Epithelial cell of proximal tubule (primary cell): ENCODE measurements around the gene KRTAP1-5. TPM values are rescaled to one million over a fixed set of nuclear protein-coding genes. Genes with fewer than 3 reads are reported as not detected.
"Not testable (repeated sequence)": the region's sequence is repeated elsewhere in the genome, so short reads cannot be mapped to it uniquely, and the experiment has no call there.

Source experiments
- DNase-seq: peaks from one replicate; pipeline ENCODE4 v3.0.0-alpha.2; 2011; ENCODE audit warnings: low read depth
- H3K4me3 ChIP-seq: 2 replicates; pipeline ENCODE4 v1.5.1; 2011; ENCODE audit warnings: low read depth, mild to moderate bottlenecking, low read length
- total RNA-seq: library from RNA; depleted of rRNA; stranded (reverse); fragments of >200 nt; gene quantifications from 2 replicates; pipeline ENCODE4 v1.2.3, GENCODE V29; 2015
- TF ChIP-seq, protein P1 (sequence below): conservative IDR thresholded peaks from 2 replicates; pipeline ENCODE4 v1.5.1; 2012; ENCODE audit warnings: low read depth, mild to moderate bottlenecking, low read length

KRTAP1-5 gene
- total RNA-seq, 1 donor from 2014 or later: not detected

DNA sequence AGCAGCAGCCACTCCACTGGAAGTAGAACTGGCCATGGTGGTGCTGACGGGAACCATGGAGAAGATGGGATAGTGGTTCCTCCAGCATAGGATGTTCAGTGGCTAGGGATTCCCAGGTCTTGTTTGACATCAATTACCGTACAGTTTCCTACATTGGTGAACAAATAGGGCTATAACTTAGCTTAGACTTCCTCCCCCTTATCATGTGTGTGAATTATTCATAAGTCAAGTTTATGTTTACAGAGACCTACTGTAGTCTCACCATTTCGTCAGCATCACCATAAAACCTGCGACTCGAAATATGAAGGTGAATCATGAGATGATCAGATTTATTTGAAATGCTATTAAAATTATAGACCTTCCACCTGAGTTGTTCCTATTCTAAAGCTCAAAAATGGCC is 31.7 kb upstream of the KRTAP1-5 start:
- TF ChIP-seq, protein P1, sequence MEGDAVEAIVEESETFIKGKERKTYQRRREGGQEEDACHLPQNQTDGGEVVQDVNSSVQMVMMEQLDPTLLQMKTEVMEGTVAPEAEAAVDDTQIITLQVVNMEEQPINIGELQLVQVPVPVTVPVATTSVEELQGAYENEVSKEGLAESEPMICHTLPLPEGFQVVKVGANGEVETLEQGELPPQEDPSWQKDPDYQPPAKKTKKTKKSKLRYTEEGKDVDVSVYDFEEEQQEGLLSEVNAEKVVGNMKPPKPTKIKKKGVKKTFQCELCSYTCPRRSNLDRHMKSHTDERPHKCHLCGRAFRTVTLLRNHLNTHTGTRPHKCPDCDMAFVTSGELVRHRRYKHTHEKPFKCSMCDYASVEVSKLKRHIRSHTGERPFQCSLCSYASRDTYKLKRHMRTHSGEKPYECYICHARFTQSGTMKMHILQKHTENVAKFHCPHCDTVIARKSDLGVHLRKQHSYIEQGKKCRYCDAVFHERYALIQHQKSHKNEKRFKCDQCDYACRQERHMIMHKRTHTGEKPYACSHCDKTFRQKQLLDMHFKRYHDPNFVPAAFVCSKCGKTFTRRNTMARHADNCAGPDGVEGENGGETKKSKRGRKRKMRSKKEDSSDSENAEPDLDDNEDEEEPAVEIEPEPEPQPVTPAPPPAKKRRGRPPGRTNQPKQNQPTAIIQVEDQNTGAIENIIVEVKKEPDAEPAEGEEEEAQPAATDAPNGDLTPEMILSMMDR: no peak
- no peak overlapping the region for H3K4me3 ChIP-seq
- DNase-seq: no peak

DNA sequence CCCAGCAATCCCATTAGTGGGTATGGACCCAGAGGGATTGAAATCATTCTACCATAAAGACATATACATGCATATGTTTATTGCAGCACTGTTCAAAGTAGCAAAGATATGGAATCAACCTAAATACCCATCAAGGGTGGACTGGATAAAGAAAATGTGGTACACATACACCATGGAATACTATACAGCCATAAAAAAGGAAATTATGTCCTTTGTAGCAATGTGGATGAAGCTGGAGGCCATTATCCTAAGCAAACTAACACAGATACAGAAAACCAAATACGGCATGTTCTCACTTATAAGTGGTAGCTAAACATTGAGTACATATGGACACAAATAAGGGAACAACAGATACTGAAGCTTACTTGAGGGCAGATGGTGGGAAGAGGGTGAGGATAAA is 30.5 kb upstream of the KRTAP1-5 start:
- TF ChIP-seq, protein P1: no peak
- no peak overlapping the region for H3K4me3 ChIP-seq
- no peak for DNase-seq

DNA sequence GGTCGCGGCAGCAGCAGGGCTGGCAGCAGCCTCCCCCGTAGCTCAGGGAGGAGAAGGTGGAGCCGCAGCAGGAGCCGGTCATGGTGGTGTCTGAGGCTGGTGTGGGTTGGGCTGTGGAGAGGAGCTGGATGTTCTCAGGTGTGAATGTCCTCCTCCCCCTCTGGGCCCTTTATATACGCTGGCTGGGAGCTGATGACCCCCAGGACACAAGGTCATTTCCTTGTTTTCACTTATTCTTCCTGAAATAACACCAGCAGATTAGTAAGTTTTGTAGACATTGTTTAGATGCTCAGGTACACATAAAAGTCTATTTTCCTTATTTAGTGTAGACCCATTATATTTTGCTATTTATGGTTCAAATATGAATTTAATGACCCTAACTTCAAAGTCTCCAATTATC is 28.1 kb upstream of the KRTAP1-5 start, which contains the start of gene KRTAP2-2:
Gene KRTAP2-2, minus strand, starts transcription at position 101 of the 400 bp plus-strand sequence. Its CDS starts 19 bp downstream, at position 82.
- DNase-seq, H3K4me3 ChIP-seq: not testable (repeated sequence)

DNA sequence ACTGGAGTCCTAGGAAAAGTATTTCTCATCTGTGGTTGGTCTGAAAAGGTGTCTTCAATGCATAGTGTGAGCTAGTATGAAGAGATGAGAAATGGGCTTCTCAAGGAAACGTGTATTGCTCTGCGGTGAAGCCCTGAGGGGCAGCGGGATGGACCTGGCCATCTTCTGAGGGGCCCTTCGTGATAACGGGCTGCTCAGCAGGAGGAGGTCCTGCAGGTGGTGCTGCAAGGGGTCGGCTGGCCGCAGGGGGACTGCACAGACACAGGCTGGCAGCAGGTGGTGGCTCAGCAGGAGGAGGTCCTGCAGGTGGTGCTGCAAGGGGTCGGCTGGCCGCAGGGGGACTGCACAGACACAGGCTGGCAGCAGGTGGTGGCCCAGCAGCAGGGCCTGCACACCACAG is 27.5 kb upstream of the KRTAP1-5 start:
- DNase-seq, H3K4me3 ChIP-seq: not testable (repeated sequence)

DNA sequence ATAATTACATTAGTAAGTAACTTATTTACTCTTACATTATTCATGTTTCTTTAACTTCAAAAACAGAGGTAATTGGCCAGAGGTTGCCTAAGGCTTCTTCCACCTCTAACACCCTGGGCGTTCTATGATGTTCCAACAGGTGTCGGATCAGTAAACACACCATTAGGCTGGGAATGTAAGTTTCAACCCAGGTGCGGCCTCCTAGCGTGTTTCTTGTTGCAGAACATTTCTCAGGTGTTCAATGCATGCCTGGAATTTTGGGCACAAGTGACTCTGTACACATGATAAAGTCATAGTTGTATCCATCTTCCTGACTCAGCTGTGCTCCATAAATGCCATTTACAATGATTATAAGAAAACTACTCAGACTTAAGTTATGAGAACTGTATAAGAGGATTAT is 27.0 kb upstream of the KRTAP1-5 start:
- TF ChIP-seq, protein P1: no peak
- no peak for DNase-seq
- no peak overlapping the region for H3K4me3 ChIP-seq

DNA sequence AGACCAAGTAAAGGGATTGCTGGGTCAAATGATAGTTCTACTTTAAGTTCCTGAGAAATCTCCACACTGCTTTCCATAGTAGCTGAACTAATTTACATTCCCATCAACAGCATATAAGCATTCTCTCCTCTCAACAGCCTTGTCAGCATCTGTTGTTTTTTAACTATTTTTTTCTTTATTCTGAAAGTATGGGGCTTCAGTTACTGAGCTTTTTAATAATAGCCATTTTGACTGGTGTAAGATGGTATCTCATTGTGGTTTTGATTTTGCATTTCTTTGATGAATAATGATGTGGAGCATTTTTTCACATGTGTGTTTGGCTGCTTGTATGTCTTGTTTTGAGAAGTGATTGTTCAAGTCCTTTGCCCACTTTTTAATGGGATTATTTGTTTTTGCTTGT is 25.6 kb upstream of the KRTAP1-5 start:
- TF ChIP-seq, protein P1: no peak
- DNase-seq: no peak
- no peak overlapping the region for H3K4me3 ChIP-seq

DNA sequence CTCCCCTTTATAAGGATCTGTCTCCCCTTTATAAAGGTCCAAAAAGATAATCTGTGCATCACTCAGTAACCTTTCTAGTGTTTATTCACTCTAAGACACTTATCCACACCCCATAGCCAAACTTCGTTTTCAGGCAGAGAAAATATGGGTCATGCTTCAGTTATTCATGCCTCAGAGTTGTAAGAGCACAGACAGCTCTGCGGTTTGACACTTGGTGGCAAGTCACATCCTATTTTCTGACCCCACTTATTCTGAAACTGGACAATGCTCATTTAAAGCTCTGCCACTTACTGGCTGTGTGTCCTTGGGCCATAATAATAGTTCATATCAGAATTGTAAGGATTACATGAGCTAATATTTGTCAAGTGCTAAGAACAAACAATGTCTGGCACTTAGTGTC is 22.1 kb upstream of the KRTAP1-5 start:
- no peak for DNase-seq
- H3K4me3 ChIP-seq: no peak overlapping the region
- TF ChIP-seq, protein P1: no peak

DNA sequence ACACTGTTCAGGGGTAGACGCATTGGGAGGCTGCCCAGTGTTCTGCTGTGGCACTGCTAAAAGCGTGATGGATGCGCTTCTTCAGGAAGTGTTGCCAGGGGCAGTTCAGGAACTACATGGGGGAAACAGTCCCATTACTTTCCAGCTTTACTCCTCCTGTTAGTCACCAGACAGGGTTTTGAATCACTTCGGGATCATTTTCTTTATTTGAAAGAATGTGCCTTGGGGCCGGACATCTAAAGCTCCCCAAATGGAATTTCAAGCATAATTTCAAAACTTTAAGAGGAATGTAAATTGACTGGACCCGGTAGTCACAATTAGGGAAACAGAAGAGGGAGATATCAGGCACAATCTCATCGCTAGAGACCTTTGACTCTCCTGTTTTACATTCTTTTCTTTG is 21.4 kb upstream of the KRTAP1-5 start:
- H3K4me3 ChIP-seq: no peak overlapping the region
- DNase-seq: no peak

DNA sequence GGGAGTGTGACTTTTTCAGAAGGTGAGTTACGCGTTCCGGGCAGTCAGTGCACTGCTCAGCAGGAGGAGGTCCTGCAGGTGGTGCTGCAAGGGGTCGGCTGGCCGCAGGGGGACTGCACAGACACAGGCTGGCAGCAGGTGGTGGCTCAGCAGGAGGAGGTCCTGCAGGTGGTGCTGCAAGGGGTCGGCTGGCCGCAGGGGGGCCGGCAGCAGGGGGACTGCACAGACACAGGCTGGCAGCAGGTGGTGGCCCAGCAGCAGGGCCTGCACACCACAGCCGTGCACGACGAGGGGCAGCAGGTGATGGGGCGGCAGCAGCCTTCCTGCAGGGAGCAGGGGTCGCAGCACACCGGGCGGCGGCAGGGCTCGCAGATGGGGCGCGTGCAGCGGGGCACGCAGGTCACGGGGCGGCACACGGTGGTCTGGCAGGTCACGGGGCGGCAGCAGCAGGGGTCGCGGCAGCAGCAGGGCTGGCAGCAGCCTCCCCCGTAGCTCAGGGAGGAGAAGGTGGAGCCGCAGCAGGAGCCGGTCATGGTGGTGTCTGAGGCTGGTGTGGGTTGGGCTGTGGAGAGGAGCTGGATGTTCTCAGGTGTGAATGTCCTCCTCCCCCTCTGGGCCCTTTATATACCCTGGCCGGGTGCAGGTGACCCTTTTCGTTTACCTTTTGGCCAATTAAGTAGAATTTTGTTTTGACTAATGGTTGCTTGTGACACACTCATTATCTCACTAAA is 19.9 kb upstream of the KRTAP1-5 start, which contains the start of gene KRTAP2-1:
Gene KRTAP2-1, minus strand, starts transcription at position 582 of the 731 bp plus-strand sequence. Its CDS starts 49 bp downstream, at position 533.
- H3K4me3 ChIP-seq, DNase-seq: not testable (repeated sequence)

More for the DNA sequence above, 21.4 kb upstream of the KRTAP1-5 start:
- TF ChIP-seq, protein P1: no peak
